BLaER1 (cell line): ENCODE results near the gene MARCHF3.
A peak's percentile ranks its signal among the peaks of the same experiment; 100 is the strongest.

Experiments
- H3K27ac ChIP-seq: shearing (Covaris generic); formaldehyde crosslinking; 2 replicates; pipeline ENCODE4 v1.8.1; 2022
- H3K27me3 ChIP-seq: shearing (Covaris generic); formaldehyde crosslinking; 2 replicates; pipeline ENCODE4 v1.8.1; 2022
- H3K36me3 ChIP-seq: shearing (Covaris generic); formaldehyde crosslinking; 2 replicates; pipeline ENCODE4 v1.8.1; 2022
- H3K4me1 ChIP-seq: shearing (Covaris generic); formaldehyde crosslinking; 2 replicates; pipeline ENCODE4 v1.8.1; 2022
- H3K4me2 ChIP-seq: shearing (Covaris generic); formaldehyde crosslinking; 2 replicates; pipeline ENCODE4 v1.8.1; 2022
- H3K4me3 ChIP-seq: shearing (Covaris generic); formaldehyde crosslinking; 2 replicates; pipeline ENCODE4 v1.8.1; 2022
- H3K9ac ChIP-seq: shearing (Covaris generic); formaldehyde crosslinking; 2 replicates; pipeline ENCODE4 v1.8.1; 2022
- H3K9me3 ChIP-seq: shearing (Covaris generic); formaldehyde crosslinking; 2 replicates; pipeline ENCODE4 v1.8.1; 2022
- H4K20me1 ChIP-seq: shearing (Covaris generic); formaldehyde crosslinking; 2 replicates; pipeline ENCODE4 v1.8.1; 2022
- Cebpa-rat ChIP-seq: shearing (Covaris generic); IDR thresholded peaks from 2 replicates; pipeline ENCODE4 v1.8.1; 2022

Gene MARCHF3

GRCh38 chr5:126994485-126994884 lies 35.9 kb downstream of the MARCHF3 start:
- no peaks in the 10 kb centered on the region for H4K20me1 ChIP-seq
- 0 out of 2 replicates have a peak overlapping the region, but pooled peaks have one; percentile 14 for H3K4me2 ChIP-seq
- no peak for TF ChIP-seq Cebpa-rat
- H3K27me3 ChIP-seq, result no peaks in the 10 kb centered on the region
- no peak overlapping the region for H3K4me3 ChIP-seq
- H3K9ac ChIP-seq, result no peak overlapping the region
- H3K36me3 ChIP-seq, result peaks cover 53% of the 10 kb centered on the region
- H3K9me3 ChIP-seq, result peaks cover 58% of the 10 kb centered on the region
- H3K4me1 ChIP-seq, result peaks cover 48% of the 10 kb centered on the region
- no peak overlapping the region; the same call in 1 of the 2 replicates for H3K27ac ChIP-seq

- Histone ChIP-seq H3K4me1 (peaks cover 69% of the 10 kb centered on the region), H3K4me2 (peak overlapping the region; percentile 86), H4K20me1 (peaks cover 5% of the 10 kb centered on the region; the same call in 1 of the 2 replicates), H3K9me3 (peaks cover 29% of the 10 kb centered on the region), H3K36me3 (peaks cover 21% of the 10 kb centered on the region), H3K4me3 (peak overlapping the region; percentile 60), H3K9ac (peak overlapping the region; percentile 68), H3K27me3 (no peaks in the 10 kb centered on the region), H3K27ac (peak overlapping the region; percentile 86)
- TF ChIP-seq Cebpa-rat, result no peak
These were observed 42.3 kb downstream of the MARCHF3 start for GRCh38 chr5:126988021-126988569.

- Histone ChIP-seq H3K36me3 (peaks cover 14% of the 10 kb centered on the region), H3K27me3 (no peaks in the 10 kb centered on the region), H3K4me1 (peaks cover 76% of the 10 kb centered on the region), H3K27ac (peak overlapping the region; percentile 86), H3K9me3 (peaks cover 22% of the 10 kb centered on the region), H3K4me2 (peak overlapping the region; percentile 86), H3K4me3 (peak overlapping the region; percentile 60), H3K9ac (peak overlapping the region; percentile 68), H4K20me1 (peaks cover 12% of the 10 kb centered on the region)
- TF ChIP-seq Cebpa-rat, result no peak
These were observed 43.0 kb downstream of the MARCHF3 start for GRCh38 chr5:126987271-126987899.

GRCh38 chr5:126984632-126985031 lies 45.7 kb downstream of the MARCHF3 start:
- Histone ChIP-seq H3K4me1 (peaks cover 87% of the 10 kb centered on the region), H3K27ac (peak overlapping the region; percentile 50; the same call in 1 of the 2 replicates), H3K9me3 (no peaks in the 10 kb centered on the region), H3K9ac (no peak overlapping the region), H3K36me3 (peaks cover 22% of the 10 kb centered on the region), H4K20me1 (peaks cover 28% of the 10 kb centered on the region), H3K4me2 (peak overlapping the region; percentile 35), H3K27me3 (no peaks in the 10 kb centered on the region), H3K4me3 (no peak overlapping the region)
- TF ChIP-seq Cebpa-rat, result no peak

GRCh38 chr5:126983874-126984266 lies 46.5 kb downstream of the MARCHF3 start:
- Histone ChIP-seq H3K9me3 (no peaks in the 10 kb centered on the region), H3K4me3 (no peak overlapping the region), H3K27ac (peak overlapping the region; percentile 50; the same call in 1 of the 2 replicates), H3K27me3 (no peaks in the 10 kb centered on the region), H3K4me1 (peaks cover 86% of the 10 kb centered on the region), H4K20me1 (peaks cover 34% of the 10 kb centered on the region), H3K4me2 (peak overlapping the region; percentile 35), H3K9ac (no peak overlapping the region), H3K36me3 (peaks cover 30% of the 10 kb centered on the region)
- no peak for TF ChIP-seq Cebpa-rat

- Histone ChIP-seq H3K4me2 (peak overlapping the region; percentile 35), H4K20me1 (peaks cover 41% of the 10 kb centered on the region), H3K36me3 (peaks cover 35% of the 10 kb centered on the region), H3K27me3 (no peaks in the 10 kb centered on the region), H3K4me3 (no peak overlapping the region), H3K9ac (no peak overlapping the region), H3K27ac (peak overlapping the region; percentile 51), H3K9me3 (no peaks in the 10 kb centered on the region), H3K4me1 (peaks cover 86% of the 10 kb centered on the region)
- no peak for TF ChIP-seq Cebpa-rat
These were observed 47.2 kb downstream of the MARCHF3 start for GRCh38 chr5:126982926-126983873.

- H3K9me3 ChIP-seq, result no peaks in the 10 kb centered on the region
- H3K4me2 ChIP-seq, result peak overlapping the region; percentile 35
- H3K27me3 ChIP-seq, result no peaks in the 10 kb centered on the region
- H3K36me3 ChIP-seq, result peaks cover 41% of the 10 kb centered on the region
- TF ChIP-seq Cebpa-rat, result no peak
- peaks cover 47% of the 10 kb centered on the region for H4K20me1 ChIP-seq
- H3K9ac ChIP-seq, result no peak overlapping the region
- no peak overlapping the region for H3K4me3 ChIP-seq
- peak overlapping the region; percentile 51; the same call in 1 of the 2 replicates for H3K27ac ChIP-seq
- peaks cover 85% of the 10 kb centered on the region for H3K4me1 ChIP-seq
These were observed 48.2 kb downstream of the MARCHF3 start for GRCh38 chr5:126982202-126982601.

- H3K4me3 ChIP-seq, result no peak overlapping the region
- H3K4me1 ChIP-seq, result peaks cover 85% of the 10 kb centered on the region
- no peak for TF ChIP-seq Cebpa-rat
- no peak overlapping the region for H3K9ac ChIP-seq
- peaks cover 52% of the 10 kb centered on the region for H4K20me1 ChIP-seq
- no peak overlapping the region for H3K4me2 ChIP-seq
- no peaks in the 10 kb centered on the region for H3K27me3 ChIP-seq
- peaks cover 37% of the 10 kb centered on the region for H3K36me3 ChIP-seq
- no peaks in the 10 kb centered on the region for H3K9me3 ChIP-seq
- no peak overlapping the region for H3K27ac ChIP-seq
These were observed 48.7 kb downstream of the MARCHF3 start for GRCh38 chr5:126981701-126982100.

GRCh38 chr5:126981222-126981621 lies 49.1 kb downstream of the MARCHF3 start:
- Histone ChIP-seq H4K20me1 (peaks cover 57% of the 10 kb centered on the region), H3K4me1 (peaks cover 86% of the 10 kb centered on the region), H3K9ac (no peak overlapping the region), H3K4me2 (0 out of 2 replicates have a peak overlapping the region, but pooled peaks have one; percentile 6), H3K27me3 (no peaks in the 10 kb centered on the region), H3K27ac (no peak overlapping the region), H3K9me3 (no peaks in the 10 kb centered on the region), H3K4me3 (no peak overlapping the region), H3K36me3 (peaks cover 37% of the 10 kb centered on the region)
- no peak for TF ChIP-seq Cebpa-rat
